ENCODE data around the gene ENKD1.

GRCh38 chr16:67679935-67680897, 13.7 kb upstream of the ENKD1 start:
- TF ChIP-seq CTCF (IDR thresholded peaks at IDR 0.05) (no peak), POLR2A (IDR thresholded peaks at IDR 0.05) (no peak), POLR2AphosphoS5 (IDR thresholded peaks at IDR 0.05) (no peak)
